GM12878 (cell line): ENCODE results near the gene HLA-DPB1. TPM values are rescaled to one million over a fixed set of nuclear protein-coding genes. Genes with fewer than 3 reads are reported as not detected.

ENCODE experiments used
- CBX5 ChIP-seq: sonication (generic); IDR thresholded peaks from 2 replicates; pipeline ENCODE4 v1.6.1; 2016; ENCODE audit warnings: low read depth, moderate library complexity, mild to moderate bottlenecking, inconsistent platforms
- CEBPB ChIP-seq, 2 experiments: fragments of 150-350 bp in 1 of 2; IDR thresholded peaks; 2 replicates each; pipeline ENCODE4 v1.6.1; 2012 to 2014; ENCODE audit warnings: low read depth in 2 of 2, low read length in 2 of 2, borderline replicate concordance in 1 of 2, inconsistent platforms in 1 of 2
- CHD4 ChIP-seq: fragments of 200-600 bp; sonication (generic); IDR thresholded peaks from 2 replicates; pipeline ENCODE4 v1.6.1; 2016; ENCODE audit warnings: mild to moderate bottlenecking
- DPF2 ChIP-seq: fragments of 450-650 bp; IDR thresholded peaks from 2 replicates; pipeline ENCODE4 v1.6.1; 2017; ENCODE audit warnings: mild to moderate bottlenecking
- EED ChIP-seq: sonication (generic); IDR thresholded peaks from 2 replicates; pipeline ENCODE4 v1.6.1; 2016; ENCODE audit warnings: antibody characterized with exemption, low read depth
- HDGF ChIP-seq: fragments of 450-650 bp; IDR thresholded peaks from 2 replicates; pipeline ENCODE4 v1.6.1; 2016; ENCODE audit warnings: antibody characterized with exemption
- KAT2A ChIP-seq: conservative IDR thresholded peaks from 2 replicates; pipeline ENCODE4 v1.6.1; 2011; ENCODE audit warnings: low read depth, low read length; ENCODE audit not compliant: control insufficient read depth
- KDM1A ChIP-seq: fragments of 200-600 bp; sonication (generic); IDR thresholded peaks from 2 replicates; pipeline ENCODE4 v1.6.1; 2016; ENCODE audit warnings: borderline replicate concordance
- KLF5 ChIP-seq: fragments of 450-650 bp; IDR thresholded peaks from 2 replicates; pipeline ENCODE4 v1.6.1; 2014; ENCODE audit warnings: mild to moderate bottlenecking; ENCODE audit not compliant: partially characterized antibody
- LARP7 ChIP-seq: fragments of 450-650 bp; IDR thresholded peaks from 2 replicates; pipeline ENCODE4 v1.6.1; 2017; ENCODE audit warnings: mild to moderate bottlenecking
- MYC ChIP-seq: IDR thresholded peaks from 2 replicates; pipeline ENCODE4 v1.6.1; 2011; ENCODE audit warnings: mild to moderate bottlenecking, low read length, moderate library complexity, inconsistent platforms; ENCODE audit not compliant: insufficient read depth, insufficient replicate concordance, insufficient read length, severe bottlenecking
- NR2C1 ChIP-seq: fragments of 450-650 bp; IDR thresholded peaks from 2 replicates; pipeline ENCODE4 v1.6.1; 2017; ENCODE audit warnings: antibody characterized with exemption, mild to moderate bottlenecking, moderate library complexity
- POLR2AphosphoS5 ChIP-seq: IDR thresholded peaks from 2 replicates; pipeline ENCODE4 v1.6.1; 2011; ENCODE audit warnings: mild to moderate bottlenecking, low read length, inconsistent platforms
- RAD21 ChIP-seq: IDR thresholded peaks from 2 replicates; pipeline ENCODE4 v1.6.1; 2011; ENCODE audit warnings: mild to moderate bottlenecking, low read depth, low read length, moderate library complexity; ENCODE audit not compliant: insufficient read depth
- RELB ChIP-seq: fragments of 450-650 bp; IDR thresholded peaks from 2 replicates; pipeline ENCODE4 v1.6.1; 2017; ENCODE audit warnings: low read depth, mild to moderate bottlenecking, moderate library complexity
- SPI1 ChIP-seq: IDR thresholded peaks from 2 replicates; pipeline ENCODE4 v1.6.1; 2011; ENCODE audit warnings: low read depth, mild to moderate bottlenecking, low read length, moderate library complexity, borderline replicate concordance; ENCODE audit not compliant: insufficient read depth
- SRF ChIP-seq, 2 experiments: IDR thresholded peaks; 2 replicates each; pipeline ENCODE4 v1.6.1; 2011; ENCODE audit warnings: low read depth in 2 of 2, low read length in 2 of 2, mild to moderate bottlenecking in 1 of 2, moderate library complexity in 1 of 2
- STAT3 ChIP-seq: IDR thresholded peaks from 2 replicates; pipeline ENCODE4 v1.6.1; 2011; ENCODE audit warnings: low read depth, low read length, improper control_type of control experiment
- TARDBP ChIP-seq: IDR thresholded peaks from 2 replicates; pipeline ENCODE4 v1.6.1; 2016; ENCODE audit warnings: borderline replicate concordance
- TCF7 ChIP-seq: IDR thresholded peaks from 2 replicates; pipeline ENCODE4 v1.6.1; 2014; ENCODE audit warnings: antibody characterized with exemption, borderline replicate concordance
- ZBTB33 ChIP-seq: fragments of 450-650 bp; IDR thresholded peaks from 2 replicates; pipeline ENCODE4 v1.6.1; 2017; ENCODE audit warnings: mild to moderate bottlenecking
- ZNF217 ChIP-seq: fragments of 450-650 bp; IDR thresholded peaks from 2 replicates; pipeline ENCODE4 v1.6.1; 2017; ENCODE audit warnings: antibody characterized with exemption, mild to moderate bottlenecking
- polyA plus RNA-seq, 11 experiments: library from polyadenylated mRNA; depleted of rRNA in 4 of 11; unstranded in 6 of 11; stranded (reverse) in 5 of 11; fragments of >200 nt; fragmentation: Nextera tagmentation in 4 of 11; fragmentation: Illumina TruSeq in 1 of 11; extraction: Ambion mirVana in 4 of 11; extraction: Trizol in 1 of 11; gene quantifications; 1 replicate in 1 of 11; 2 replicates in 10 of 11; pipeline versions ENCODE4 v1.2.1 to v1.2.3, GENCODE V29; 2011 to 2016; ENCODE audit warnings: inconsistent platforms in 2 of 11, missing spikeins in 2 of 11, low read depth in 1 of 11
- total RNA-seq, 4 experiments: library from RNA; depleted of rRNA in 3 of 4; stranded (reverse); fragments of >200 nt in 3 of 4; fragmentation: Illumina TruSeq in 1 of 4; extraction: Trizol in 1 of 4; gene quantifications; 2 replicates each; pipeline versions ENCODE4 v1.2.1 to v1.2.3, GENCODE V29; 2013 to 2021
- TF ChIP-seq, protein P1 (sequence below): fragments of 450-650 bp; conservative IDR thresholded peaks from 2 replicates; pipeline ENCODE4 v1.6.1; 2017; ENCODE audit warnings: mild to moderate bottlenecking, moderate library complexity
- TF ChIP-seq, protein P2 (sequence below): fragments of 450-650 bp; IDR thresholded peaks from 2 replicates; pipeline ENCODE4 v1.6.1; 2014; ENCODE audit warnings: mild to moderate bottlenecking

HLA-DPB1 gene
- total and polyA plus RNA-seq, 10 of the 15 experiments (the other 5 are each of a cell fraction or from before 2014, with no cell fraction given) = 101 to 675 (median 352) TPM

GRCh38 chr6:33029328-33030184 is 46.2 kb upstream of the HLA-DPB1 start (continued):
- no peak for TF ChIP-seq KAT2A
- no peak for TF ChIP-seq CBX5
- TF ChIP-seq RELB = peak; percentile 93
- TF ChIP-seq TCF7 = peak; percentile 78; the same call in 1 of the 2 replicates
- peak in 1 of 2 experiments; percentile 92; a peak in 1 of 4 replicates for TF ChIP-seq CEBPB (IDR thresholded peaks at IDR 0.05; ENCODE audit: borderline replicate concordance in 1 of 2, low read depth in 2 of 2, low read length in 2 of 2)
- TF ChIP-seq SPI1 = 0 out of 2 replicates have a peak, but pooled peaks have one; percentile 20
- TF ChIP-seq ZBTB33 = no peak
- TF ChIP-seq EED = peak; percentile 90
- no peak for TF ChIP-seq MYC
- TF ChIP-seq, protein P1, sequence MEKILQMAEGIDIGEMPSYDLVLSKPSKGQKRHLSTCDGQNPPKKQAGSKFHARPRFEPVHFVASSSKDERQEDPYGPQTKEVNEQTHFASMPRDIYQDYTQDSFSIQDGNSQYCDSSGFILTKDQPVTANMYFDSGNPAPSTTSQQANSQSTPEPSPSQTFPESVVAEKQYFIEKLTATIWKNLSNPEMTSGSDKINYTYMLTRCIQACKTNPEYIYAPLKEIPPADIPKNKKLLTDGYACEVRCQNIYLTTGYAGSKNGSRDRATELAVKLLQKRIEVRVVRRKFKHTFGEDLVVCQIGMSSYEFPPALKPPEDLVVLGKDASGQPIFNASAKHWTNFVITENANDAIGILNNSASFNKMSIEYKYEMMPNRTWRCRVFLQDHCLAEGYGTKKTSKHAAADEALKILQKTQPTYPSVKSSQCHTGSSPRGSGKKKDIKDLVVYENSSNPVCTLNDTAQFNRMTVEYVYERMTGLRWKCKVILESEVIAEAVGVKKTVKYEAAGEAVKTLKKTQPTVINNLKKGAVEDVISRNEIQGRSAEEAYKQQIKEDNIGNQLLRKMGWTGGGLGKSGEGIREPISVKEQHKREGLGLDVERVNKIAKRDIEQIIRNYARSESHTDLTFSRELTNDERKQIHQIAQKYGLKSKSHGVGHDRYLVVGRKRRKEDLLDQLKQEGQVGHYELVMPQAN = no peak
- no peak for TF ChIP-seq LARP7
- peak; percentile 54 for TF ChIP-seq DPF2
- no peak for TF ChIP-seq CHD4
- no peak for TF ChIP-seq NR2C1
- TF ChIP-seq KDM1A = no peak
- no peak for TF ChIP-seq ZNF217
- TF ChIP-seq RAD21 = peak; percentile 31; the same call in 1 of the 2 replicates
- TF ChIP-seq HDGF = peak; percentile 80
- TF ChIP-seq SRF (IDR thresholded peaks at IDR 0.05; ENCODE audit: low read depth in 2 of 2, low read length in 2 of 2) = no peak
- peak; percentile 94 for TF ChIP-seq POLR2AphosphoS5
- TF ChIP-seq KLF5 = no peak
- TF ChIP-seq, protein P2, sequence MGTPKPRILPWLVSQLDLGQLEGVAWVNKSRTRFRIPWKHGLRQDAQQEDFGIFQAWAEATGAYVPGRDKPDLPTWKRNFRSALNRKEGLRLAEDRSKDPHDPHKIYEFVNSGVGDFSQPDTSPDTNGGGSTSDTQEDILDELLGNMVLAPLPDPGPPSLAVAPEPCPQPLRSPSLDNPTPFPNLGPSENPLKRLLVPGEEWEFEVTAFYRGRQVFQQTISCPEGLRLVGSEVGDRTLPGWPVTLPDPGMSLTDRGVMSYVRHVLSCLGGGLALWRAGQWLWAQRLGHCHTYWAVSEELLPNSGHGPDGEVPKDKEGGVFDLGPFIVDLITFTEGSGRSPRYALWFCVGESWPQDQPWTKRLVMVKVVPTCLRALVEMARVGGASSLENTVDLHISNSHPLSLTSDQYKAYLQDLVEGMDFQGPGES = no peak
- no peak for TF ChIP-seq STAT3
- TF ChIP-seq TARDBP = no peak
